Stimulated activated CD8-positive, alpha-beta memory T cell treated with anti-CD3 and anti-CD28 coated beads, Interleukin-15, amount 100 ng/mL, for 1 hour (primary cell): Measurements from ENCODE around the gene COL24A1.
A peak's percentile ranks its signal among the peaks of the same experiment; 100 is the strongest.
"Not testable (repeated sequence)": the region's sequence is repeated elsewhere in the genome, so short reads cannot be mapped to it uniquely, and the experiment has no call there.

Source experiments
- DNase-seq: peaks from one replicate; pipeline ENCODE4 v3.0.0-alpha.2; 2020; ENCODE audit warnings: low read depth

Gene COL24A1

GRCh38 chr1:85801520-85801919, 355.1 kb downstream of the COL24A1 start:
- DNase-seq = no peak

- no peak for DNase-seq
Measured at GRCh38 chr1:85799737-85800136, 356.8 kb downstream of the COL24A1 start.

DNA sequence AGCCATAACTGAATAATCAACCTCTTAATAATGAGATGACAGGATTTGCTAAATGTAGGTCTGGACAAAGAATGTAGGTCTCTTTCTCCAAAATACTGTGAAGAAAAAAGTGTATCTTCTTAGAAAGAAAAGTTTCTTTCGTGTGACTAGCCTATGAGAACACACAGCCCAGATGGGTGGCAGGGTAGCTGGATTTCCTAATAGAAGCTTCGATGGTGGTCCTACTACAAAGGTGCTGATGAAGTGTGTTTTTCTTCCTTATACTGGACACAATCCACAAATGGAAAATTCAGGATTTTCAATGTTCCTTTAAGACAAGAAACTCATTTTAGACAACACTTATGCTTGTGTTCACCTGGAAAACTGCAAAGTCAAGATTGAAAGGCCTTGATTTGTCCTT, 358.2 kb downstream of the COL24A1 start:
- DNase-seq = no peak

DNA sequence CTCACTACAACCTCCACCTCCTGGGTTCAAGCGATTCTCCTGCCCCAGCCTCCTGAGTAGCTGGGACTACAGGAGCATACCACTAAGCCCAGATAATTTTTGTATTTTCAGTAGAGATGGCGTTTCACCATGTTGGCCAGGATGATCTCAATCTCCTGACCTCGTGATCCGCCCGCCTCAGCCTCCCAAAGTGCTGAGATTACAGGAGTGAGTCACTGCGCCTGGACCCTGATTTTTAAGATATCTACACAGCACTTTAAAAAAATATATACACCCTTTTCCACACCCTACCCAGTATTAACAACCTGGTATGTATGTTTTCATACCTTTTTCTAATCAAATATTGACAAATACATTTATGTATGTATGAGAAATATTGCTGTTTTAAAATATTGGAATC, 379.6 kb downstream of the COL24A1 start:
- not testable (repeated sequence) for DNase-seq

- DNase-seq = no peak
Measured at GRCh38 chr1:85762804-85763203, 393.8 kb downstream of the COL24A1 start.

DNA sequence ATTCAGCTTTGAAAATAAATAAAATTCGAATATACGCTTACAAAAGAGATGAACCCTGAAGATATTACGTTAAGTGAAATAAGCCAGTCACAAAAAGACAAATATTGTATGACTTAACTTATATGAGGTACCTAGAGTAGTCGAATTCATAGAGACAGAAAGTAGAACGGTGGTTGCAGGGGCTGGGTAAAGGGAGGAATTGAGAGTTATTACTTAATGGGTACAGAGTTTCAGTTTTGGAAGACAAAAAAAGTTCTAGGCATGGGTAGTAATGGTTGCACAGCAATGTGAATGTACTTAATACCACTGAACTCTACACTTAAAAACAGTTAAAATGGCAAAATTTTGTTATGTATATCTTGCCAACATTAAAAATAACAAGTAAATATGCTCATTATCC, 399.7 kb downstream of the COL24A1 start:
- DNase-seq = no peak

GRCh38 chr1:85748120-85748519, 408.5 kb downstream of the COL24A1 start:
- no peak for DNase-seq

GRCh38 chr1:85746777-85747176, 409.8 kb downstream of the COL24A1 start:
- no peak for DNase-seq

- DNase-seq = no peak
Measured at GRCh38 chr1:85743814-85744213, 412.8 kb downstream of the COL24A1 start.

GRCh38 chr1:85734931-85735330, 421.6 kb downstream of the COL24A1 start:
- DNase-seq = no peak

GRCh38 chr1:85718678-85719340, 437.8 kb downstream of the COL24A1 start:
- no peak for DNase-seq

DNA sequence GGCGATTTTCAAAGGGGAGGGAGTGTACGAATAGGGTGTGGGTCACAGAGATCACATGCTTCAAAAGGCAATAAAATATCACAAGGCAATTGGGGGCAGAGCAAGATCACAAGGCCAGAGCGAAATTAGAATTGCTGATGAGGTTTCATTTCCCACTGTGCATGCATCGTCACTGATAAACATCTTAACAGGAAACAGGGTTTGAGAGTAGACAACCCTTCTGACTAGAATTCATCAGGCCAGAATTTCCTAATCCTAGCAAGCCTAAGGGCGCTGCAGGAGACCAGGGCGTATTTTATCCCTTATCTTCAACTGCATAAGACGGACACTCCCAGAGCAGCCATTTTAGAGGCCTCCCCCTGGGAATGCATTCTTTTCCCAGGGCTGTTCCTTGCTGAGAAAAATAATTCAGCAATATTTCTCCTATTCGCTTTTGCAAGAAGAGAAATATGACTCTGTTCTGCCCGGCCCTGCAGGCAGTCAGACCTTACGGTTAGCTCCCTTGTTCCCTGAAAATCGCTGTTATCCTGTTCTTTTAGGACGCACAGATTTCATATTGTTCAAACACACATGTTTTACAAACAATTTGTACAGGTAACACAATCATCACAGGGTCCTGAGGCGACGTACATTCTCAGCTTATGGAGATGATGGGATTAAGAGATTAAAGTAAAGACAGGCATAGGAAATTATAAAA, 442.0 kb downstream of the COL24A1 start:
- DNase-seq = not testable (repeated sequence)

- no peak for DNase-seq
Measured at GRCh38 chr1:85708829-85709227, 447.7 kb downstream of the COL24A1 start.

DNA sequence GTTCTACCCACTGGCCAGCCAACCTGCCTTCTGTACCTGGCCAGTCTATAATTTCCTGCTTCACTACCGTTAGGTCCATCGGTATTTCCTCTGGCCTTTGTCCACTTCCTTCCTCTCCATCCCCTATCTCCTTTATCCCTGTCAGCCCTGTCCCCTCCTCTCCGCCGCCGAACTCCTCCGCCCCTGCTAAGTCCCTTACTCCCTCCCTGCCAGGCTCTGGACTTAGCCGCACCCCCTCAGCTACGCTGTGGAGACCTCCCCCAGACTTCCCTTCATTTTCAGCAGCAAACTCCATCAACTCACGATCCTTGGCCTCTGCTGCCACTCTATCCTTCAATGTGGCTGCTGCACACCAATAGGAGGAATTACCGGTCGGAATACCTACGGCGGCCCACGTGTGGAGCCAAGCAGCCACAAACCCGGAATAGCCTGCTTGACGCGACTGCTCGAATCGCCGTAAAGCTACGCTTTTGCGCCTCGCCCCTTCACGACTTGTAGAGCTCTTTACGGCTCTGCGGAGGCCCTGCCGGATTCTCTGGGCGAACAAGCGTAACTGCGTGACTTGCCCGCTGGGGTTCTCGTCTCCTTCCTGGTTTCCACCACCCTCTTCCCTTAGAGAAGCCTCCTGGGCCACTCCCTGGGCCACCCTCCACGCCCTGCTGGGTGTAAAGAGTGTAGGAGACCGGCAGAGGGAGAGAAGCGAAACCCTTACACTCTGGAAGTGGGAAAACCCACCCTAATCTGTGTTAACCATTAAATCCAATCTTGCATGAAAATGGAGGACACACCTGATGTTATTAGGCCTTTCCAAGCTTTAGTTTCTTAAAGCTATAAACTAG, 448.4 kb downstream of the COL24A1 start, which contains the start of gene ZNHIT6:
ZNHIT6 (minus strand) TSS at position 444 of the 839 bp plus-strand sequence; CDS start at position 295, 149 bp downstream.
- peak; percentile 71 for DNase-seq

GRCh38 chr1:85707267-85707989, 449.1 kb downstream of the COL24A1 start:
- no peak for DNase-seq

GRCh38 chr1:85705940-85706339, 450.6 kb downstream of the COL24A1 start:
- DNase-seq = no peak

GRCh38 chr1:85700422-85700821, 456.1 kb downstream of the COL24A1 start:
- DNase-seq = no peak

- no peak for DNase-seq
Measured at GRCh38 chr1:85697895-85698294, 458.7 kb downstream of the COL24A1 start.

DNA sequence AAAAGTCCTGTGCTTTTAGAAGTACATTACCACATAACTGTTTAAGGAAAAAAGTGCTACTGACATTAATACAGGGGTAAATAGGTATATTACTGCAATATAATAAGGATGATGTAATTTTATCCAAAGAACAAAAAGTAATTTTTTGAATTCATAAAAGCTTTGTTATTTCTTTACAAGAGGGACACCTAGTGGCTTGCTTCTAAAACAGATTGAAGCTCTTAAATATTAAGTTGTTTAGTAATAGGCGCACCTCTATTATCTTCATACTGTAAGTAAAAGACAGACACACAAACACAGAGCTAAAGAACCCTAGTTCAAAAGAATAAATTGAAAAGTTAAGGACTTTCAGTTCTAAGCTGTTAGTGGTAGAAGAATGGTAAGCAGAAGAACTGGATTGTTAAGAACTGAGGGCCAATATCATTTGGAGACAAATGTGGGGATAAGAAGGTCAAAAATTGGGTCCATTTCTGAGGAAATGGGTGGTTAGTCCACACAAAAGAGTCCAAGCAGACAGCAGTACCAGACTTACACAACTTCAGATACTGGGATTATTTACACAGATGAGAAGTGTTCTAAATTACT, 463.8 kb downstream of the COL24A1 start:
- DNase-seq = no peak

DNA sequence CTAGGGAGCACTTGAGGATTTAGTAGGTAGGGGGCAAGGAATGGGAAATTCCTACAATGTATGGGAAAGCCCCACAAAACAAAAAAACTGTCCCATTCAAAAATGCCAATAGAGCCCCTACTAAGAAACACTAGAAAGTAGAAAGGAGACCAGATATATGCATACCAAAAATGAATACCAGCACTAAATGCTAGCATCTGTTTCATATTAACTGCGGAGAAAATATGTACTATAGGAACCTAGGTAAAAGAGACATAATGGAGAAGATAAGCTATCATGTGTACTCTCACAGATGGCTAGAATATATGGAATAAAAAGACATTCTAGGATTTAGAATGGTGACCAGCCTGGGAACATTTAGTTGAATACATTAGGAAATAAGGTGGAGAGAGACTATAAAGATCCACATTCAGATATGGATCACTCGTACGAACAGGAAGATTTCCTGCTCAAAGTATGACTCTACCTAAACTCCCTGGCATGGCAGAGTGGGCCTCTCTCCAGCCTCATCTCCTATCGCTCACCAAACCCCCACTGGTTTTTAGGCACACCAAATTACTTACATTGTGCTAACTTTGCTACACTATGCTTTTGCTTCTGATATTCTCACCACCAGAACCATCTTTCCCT, 466.7 kb downstream of the COL24A1 start:
- no peak for DNase-seq
